KMS-11 (cell line): ENCODE data around the gene ST7.

Experiments used
- H2AFZ ChIP-seq: fragments of 200-600 bp; sonication (generic); 2 replicates; pipeline ENCODE4 v1.6.1; 2016; ENCODE audit warnings: antibody characterized with exemption, mixed run types, low read depth
- H3K27ac ChIP-seq: fragments of 200-600 bp; sonication (generic); 2 replicates; pipeline ENCODE4 v1.6.1; 2016; ENCODE audit warnings: mild to moderate bottlenecking, mixed run types
- H3K27me3 ChIP-seq: fragments of 200-600 bp; sonication (generic); 2 replicates; pipeline ENCODE4 v1.6.1; 2017; ENCODE audit warnings: mild to moderate bottlenecking, low read depth, mixed run types, moderate library complexity; ENCODE audit not compliant: insufficient read depth
- H3K36me3 ChIP-seq: fragments of 200-600 bp; sonication (generic); 2 replicates; pipeline ENCODE4 v1.6.1; 2017; ENCODE audit warnings: mild to moderate bottlenecking, mixed run types; ENCODE audit not compliant: insufficient read depth
- H3K4me1 ChIP-seq: fragments of 200-600 bp; sonication (generic); 2 replicates; pipeline ENCODE4 v1.6.1; 2016; ENCODE audit warnings: mild to moderate bottlenecking, low read depth, mixed run types; ENCODE audit not compliant: poor library complexity, severe bottlenecking
- H3K4me2 ChIP-seq: fragments of 200-600 bp; sonication (generic); 2 replicates; pipeline ENCODE4 v1.7.0; 2016; ENCODE audit warnings: mild to moderate bottlenecking, mixed run types
- H3K4me3 ChIP-seq: fragments of 200-600 bp; sonication (generic); IDR thresholded peaks from 2 replicates; pipeline ENCODE4 v1.6.1; 2017; ENCODE audit warnings: low read depth, low read length, mixed read lengths; ENCODE audit not compliant: insufficient read depth
- H3K79me2 ChIP-seq: fragments of 200-600 bp; sonication (generic); 2 replicates; pipeline ENCODE4 v1.6.1; 2016; ENCODE audit warnings: low read depth, mixed run types; ENCODE audit not compliant: insufficient read depth
- H3K9ac ChIP-seq: fragments of 200-600 bp; sonication (generic); 2 replicates; pipeline ENCODE4 v1.6.1; 2016; ENCODE audit warnings: mild to moderate bottlenecking, mixed run types
- H4K20me1 ChIP-seq: fragments of 200-600 bp; sonication (generic); 2 replicates; pipeline ENCODE4 v1.6.1; 2016; ENCODE audit warnings: mild to moderate bottlenecking, mixed run types; ENCODE audit not compliant: insufficient read depth
- TF ChIP-seq, protein P1 (sequence below): fragments of 200-600 bp; sonication (generic); conservative IDR thresholded peaks from 2 replicates; pipeline ENCODE4 v1.6.1; 2017; ENCODE audit warnings: low read depth, mild to moderate bottlenecking, antibody characterized with exemption, low read length, moderate library complexity, mixed read lengths

The ST7 gene

DNA sequence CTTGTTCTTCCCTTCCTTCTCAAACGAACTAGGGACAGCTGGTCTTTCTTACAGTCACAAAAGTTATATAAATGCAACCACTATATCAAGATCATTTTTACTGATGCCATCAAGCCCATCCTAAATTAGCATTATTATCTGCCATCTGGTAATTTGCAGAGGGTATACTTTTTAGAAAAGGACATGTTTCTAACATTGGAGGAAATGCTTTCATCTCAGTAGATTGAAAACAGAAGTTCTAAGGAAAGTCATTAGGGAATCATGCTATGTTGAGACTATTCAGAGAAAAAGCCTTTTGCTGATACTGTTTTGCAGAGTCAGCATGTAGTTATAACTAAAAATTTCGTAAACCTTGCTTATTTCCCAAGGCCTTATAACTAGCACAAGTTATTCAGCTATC, 222.9 kb downstream of the ST7 start:
- TF ChIP-seq, protein P1, sequence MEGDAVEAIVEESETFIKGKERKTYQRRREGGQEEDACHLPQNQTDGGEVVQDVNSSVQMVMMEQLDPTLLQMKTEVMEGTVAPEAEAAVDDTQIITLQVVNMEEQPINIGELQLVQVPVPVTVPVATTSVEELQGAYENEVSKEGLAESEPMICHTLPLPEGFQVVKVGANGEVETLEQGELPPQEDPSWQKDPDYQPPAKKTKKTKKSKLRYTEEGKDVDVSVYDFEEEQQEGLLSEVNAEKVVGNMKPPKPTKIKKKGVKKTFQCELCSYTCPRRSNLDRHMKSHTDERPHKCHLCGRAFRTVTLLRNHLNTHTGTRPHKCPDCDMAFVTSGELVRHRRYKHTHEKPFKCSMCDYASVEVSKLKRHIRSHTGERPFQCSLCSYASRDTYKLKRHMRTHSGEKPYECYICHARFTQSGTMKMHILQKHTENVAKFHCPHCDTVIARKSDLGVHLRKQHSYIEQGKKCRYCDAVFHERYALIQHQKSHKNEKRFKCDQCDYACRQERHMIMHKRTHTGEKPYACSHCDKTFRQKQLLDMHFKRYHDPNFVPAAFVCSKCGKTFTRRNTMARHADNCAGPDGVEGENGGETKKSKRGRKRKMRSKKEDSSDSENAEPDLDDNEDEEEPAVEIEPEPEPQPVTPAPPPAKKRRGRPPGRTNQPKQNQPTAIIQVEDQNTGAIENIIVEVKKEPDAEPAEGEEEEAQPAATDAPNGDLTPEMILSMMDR, result no peak
- H3K36me3 ChIP-seq, result no peaks in the 10 kb centered on the region

GRCh38 chr7:117178600-117178999, 225.3 kb downstream of the ST7 start:
- Histone ChIP-seq H2AFZ (no peak overlapping the region), H3K4me1 (no peaks in the 10 kb centered on the region), H3K9ac (no peak overlapping the region), H3K27me3 (no peaks in the 10 kb centered on the region), H3K27ac (no peak overlapping the region), H4K20me1 (no peaks in the 10 kb centered on the region), H3K79me2 (no peaks in the 10 kb centered on the region), H3K36me3 (no peaks in the 10 kb centered on the region), H3K4me3 (no peak overlapping the region), H3K4me2 (no peak overlapping the region)
- TF ChIP-seq, protein P1, result no peak

More for the DNA sequence above, 222.9 kb downstream of the ST7 start:
- no peaks in the 10 kb centered on the region for H3K4me1 ChIP-seq
- no peak overlapping the region for H3K4me3 ChIP-seq
- H2AFZ ChIP-seq, result no peak overlapping the region
- H3K79me2 ChIP-seq, result no peaks in the 10 kb centered on the region
- H3K9ac ChIP-seq, result no peak overlapping the region
- no peaks in the 10 kb centered on the region for H3K27me3 ChIP-seq
- no peak overlapping the region for H3K27ac ChIP-seq
- no peak overlapping the region for H3K4me2 ChIP-seq
- H4K20me1 ChIP-seq, result no peaks in the 10 kb centered on the region

DNA sequence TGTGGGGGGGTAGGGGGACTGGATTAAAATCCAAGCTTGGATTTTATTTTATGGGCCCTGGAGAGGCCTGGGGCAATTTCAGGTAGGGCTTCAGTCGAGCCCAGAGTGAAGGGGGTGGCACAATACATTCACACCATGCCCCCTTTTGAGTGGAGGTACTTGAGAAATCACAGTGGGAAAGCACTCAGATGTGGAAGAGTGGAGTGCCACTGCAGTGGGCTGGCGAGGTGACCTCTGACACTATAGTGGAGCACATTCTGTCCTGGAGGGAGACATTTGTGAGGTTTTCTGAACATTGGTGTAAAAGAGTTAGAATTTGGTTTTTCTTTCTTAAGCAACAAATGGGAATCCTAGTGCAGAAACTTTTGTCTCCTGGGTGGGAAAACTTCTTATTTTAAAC, 226.4 kb downstream of the ST7 start:
- Histone ChIP-seq H3K4me3 (no peak overlapping the region), H3K79me2 (no peaks in the 10 kb centered on the region), H3K4me2 (no peak overlapping the region), H3K27me3 (no peaks in the 10 kb centered on the region), H3K27ac (no peak overlapping the region), H4K20me1 (no peaks in the 10 kb centered on the region), H2AFZ (no peak overlapping the region), H3K4me1 (no peaks in the 10 kb centered on the region), H3K36me3 (no peaks in the 10 kb centered on the region), H3K9ac (no peak overlapping the region)
- TF ChIP-seq, protein P1, result no peak

GRCh38 chr7:117183729-117184128, 230.4 kb downstream of the ST7 start:
- H4K20me1 ChIP-seq, result no peaks in the 10 kb centered on the region
- H3K4me2 ChIP-seq, result no peak overlapping the region
- no peak overlapping the region for H3K27ac ChIP-seq
- no peak overlapping the region for H3K9ac ChIP-seq
- H3K27me3 ChIP-seq, result no peaks in the 10 kb centered on the region
- H3K79me2 ChIP-seq, result no peaks in the 10 kb centered on the region
- H3K36me3 ChIP-seq, result no peaks in the 10 kb centered on the region
- H2AFZ ChIP-seq, result no peak overlapping the region
- H3K4me1 ChIP-seq, result no peaks in the 10 kb centered on the region
- no peak overlapping the region for H3K4me3 ChIP-seq
- TF ChIP-seq, protein P1, result no peak
